Measurements from ENCODE around the gene CLIC4.

Gene CLIC4

DNA sequence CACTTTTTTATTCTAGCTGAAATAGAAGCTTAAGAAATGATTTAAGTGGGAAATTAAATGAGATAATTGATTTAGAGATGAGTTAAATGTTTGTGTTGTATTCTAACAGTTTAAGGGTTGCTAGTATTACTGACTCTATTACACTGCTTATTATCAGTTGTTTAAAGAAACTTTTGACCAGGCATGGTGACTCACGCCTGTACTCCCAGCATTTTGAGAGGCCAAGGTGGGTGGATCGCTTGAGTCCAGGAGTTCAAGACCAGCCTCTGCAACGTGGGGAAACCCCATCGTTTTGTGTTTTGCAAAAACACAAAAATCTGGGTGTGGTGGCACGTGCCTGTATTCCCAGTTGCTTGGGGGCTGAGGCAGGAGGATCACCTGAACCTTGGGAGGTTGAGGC lies 14.2 kb downstream of the CLIC4 start:
- Histone ChIP-seq H3K9me3 (ENCODE audit: insufficient read depth, low read length) (no peaks in the 10 kb centered on the region), H3K36me3 (replicated peaks; ENCODE audit: low read depth, low read length) (peaks cover 4% of the 10 kb centered on the region), H4K20me1 (ENCODE audit: insufficient read depth, low read length) (peaks cover 59% of the 10 kb centered on the region), H3K27me3 (ENCODE audit: low read depth, low read length) (no peaks in the 10 kb centered on the region), H3K79me2 (ENCODE audit: low read length) (peaks cover 76% of the 10 kb centered on the region), H3K9ac (ENCODE audit: low read length) (no peak overlapping the region), H3K4me2 (ENCODE audit: low read length) (no peak overlapping the region), H3K4me3 (ENCODE audit: low read length) (no peak overlapping the region), H3K4me1 (ENCODE audit: low read length) (peaks cover 9% of the 10 kb centered on the region; the same call in 1 of the 2 replicates), H3K27ac (ENCODE audit: low read length) (no peak overlapping the region), H2AFZ (ENCODE audit: low read depth, low read length) (no peak overlapping the region)
- no peak for TF ChIP-seq CTCF (IDR thresholded peaks at IDR 0.05; ENCODE audit: low read depth, low read length)
- no peak for TF ChIP-seq EZH2phosphoT487 (IDR thresholded peaks at IDR 0.05; ENCODE audit: low read depth)

DNA sequence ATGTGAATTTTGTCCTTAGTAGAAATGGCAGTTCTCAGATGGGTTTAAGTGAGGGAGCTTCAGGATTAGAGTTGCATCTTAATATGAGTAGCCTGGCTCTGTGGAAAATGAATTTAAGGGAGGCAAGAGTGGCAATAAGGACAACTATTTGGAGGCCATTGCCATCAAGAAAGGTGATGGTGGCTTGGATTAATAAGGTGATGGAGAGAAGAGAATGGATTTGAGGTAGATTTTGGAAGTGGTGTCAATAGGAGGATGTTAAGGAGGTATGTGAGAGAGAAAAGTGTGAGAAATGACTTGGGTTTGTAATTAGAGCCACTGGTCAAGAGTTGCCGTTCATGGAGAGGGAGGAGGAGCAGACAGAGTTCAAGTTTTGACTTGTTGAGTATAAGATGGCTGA lies 16.3 kb downstream of the CLIC4 start:
- no peaks in the 10 kb centered on the region for H3K27me3 ChIP-seq (ENCODE audit: low read depth, low read length)
- peaks cover 9% of the 10 kb centered on the region; the same call in 1 of the 2 replicates for H3K4me1 ChIP-seq (ENCODE audit: low read length)
- H3K36me3 ChIP-seq (replicated peaks; ENCODE audit: low read depth, low read length): peaks cover 4% of the 10 kb centered on the region
- peaks cover 77% of the 10 kb centered on the region for H3K79me2 ChIP-seq (ENCODE audit: low read length)
- no peak overlapping the region for H2AFZ ChIP-seq (ENCODE audit: low read depth, low read length)
- H3K9ac ChIP-seq (ENCODE audit: low read length): no peak overlapping the region
- H4K20me1 ChIP-seq (ENCODE audit: insufficient read depth, low read length): peaks cover 52% of the 10 kb centered on the region
- H3K9me3 ChIP-seq (ENCODE audit: insufficient read depth, low read length): no peaks in the 10 kb centered on the region
- TF ChIP-seq EZH2phosphoT487 (IDR thresholded peaks at IDR 0.05; ENCODE audit: low read depth) (no peak), CTCF (IDR thresholded peaks at IDR 0.05; ENCODE audit: low read depth, low read length) (no peak)
- no peak overlapping the region for H3K4me2 ChIP-seq (ENCODE audit: low read length)
- no peak overlapping the region for H3K4me3 ChIP-seq (ENCODE audit: low read length)
- no peak overlapping the region for H3K27ac ChIP-seq (ENCODE audit: low read length)

- peaks cover 78% of the 10 kb centered on the region for H3K79me2 ChIP-seq (ENCODE audit: low read length)
- H3K9ac ChIP-seq (ENCODE audit: low read length): no peak overlapping the region
- peaks cover 4% of the 10 kb centered on the region for H3K36me3 ChIP-seq (replicated peaks; ENCODE audit: low read depth, low read length)
- peaks cover 9% of the 10 kb centered on the region; the same call in 1 of the 2 replicates for H3K4me1 ChIP-seq (ENCODE audit: low read length)
- TF ChIP-seq EZH2phosphoT487 (IDR thresholded peaks at IDR 0.05; ENCODE audit: low read depth) (no peak), CTCF (IDR thresholded peaks at IDR 0.05; ENCODE audit: low read depth, low read length) (no peak)
- H3K27me3 ChIP-seq (ENCODE audit: low read depth, low read length): no peaks in the 10 kb centered on the region
- no peak overlapping the region for H3K27ac ChIP-seq (ENCODE audit: low read length)
- peaks cover 49% of the 10 kb centered on the region for H4K20me1 ChIP-seq (ENCODE audit: insufficient read depth, low read length)
- H3K9me3 ChIP-seq (ENCODE audit: insufficient read depth, low read length): no peaks in the 10 kb centered on the region
- H3K4me2 ChIP-seq (ENCODE audit: low read length): no peak overlapping the region
- no peak overlapping the region for H3K4me3 ChIP-seq (ENCODE audit: low read length)
- H2AFZ ChIP-seq (ENCODE audit: low read depth, low read length): no peak overlapping the region
These were observed 17.0 kb downstream of the CLIC4 start for GRCh38 chr1:24762133-24762676.

GRCh38 chr1:24763671-24764070 lies 18.4 kb downstream of the CLIC4 start:
- Histone ChIP-seq H3K79me2 (ENCODE audit: low read length) (peaks cover 76% of the 10 kb centered on the region), H3K27me3 (ENCODE audit: low read depth, low read length) (no peaks in the 10 kb centered on the region), H3K27ac (ENCODE audit: low read length) (no peak overlapping the region), H3K4me1 (ENCODE audit: low read length) (peaks cover 16% of the 10 kb centered on the region; the same call in 1 of the 2 replicates), H3K36me3 (replicated peaks; ENCODE audit: low read depth, low read length) (peaks cover 4% of the 10 kb centered on the region), H4K20me1 (ENCODE audit: insufficient read depth, low read length) (peaks cover 42% of the 10 kb centered on the region), H3K4me2 (ENCODE audit: low read length) (no peak overlapping the region), H3K4me3 (ENCODE audit: low read length) (no peak overlapping the region), H3K9me3 (ENCODE audit: insufficient read depth, low read length) (no peaks in the 10 kb centered on the region), H3K9ac (ENCODE audit: low read length) (no peak overlapping the region), H2AFZ (ENCODE audit: low read depth, low read length) (no peak overlapping the region)
- TF ChIP-seq EZH2phosphoT487 (IDR thresholded peaks at IDR 0.05; ENCODE audit: low read depth) (no peak), CTCF (IDR thresholded peaks at IDR 0.05; ENCODE audit: low read depth, low read length) (no peak)

All from OCI-LY3 (cell line).